SK-N-SH (cell line): ENCODE results near the gene HEG1. TPM values are rescaled to one million over a fixed set of nuclear protein-coding genes. Genes with fewer than 3 reads are reported as not detected.
A peak's percentile ranks its signal among the peaks of the same experiment; 100 is the strongest.

ENCODE experiments used
- CTCF ChIA-PET: fragments of 300-600, 350-600 bp; formaldehyde crosslinking; extraction: SDS; loops from one replicate; lab custom pipeline; 2021; lab: Yijun Ruan, JAX
- POLR2A ChIA-PET: fragments of 350-600 bp; sonication (Branson Sonifier 250); formaldehyde crosslinking; extraction: SDS; loops from one replicate; lab custom pipeline; 2020; ENCODE audit warnings: antibody characterized with exemption, inconsistent platforms; lab: Yijun Ruan, JAX
- DNase-seq: peaks from one replicate; pipeline ENCODE4 v3.0.0; 2012
- H2AFZ ChIP-seq: fragments of 200-600 bp; sonication (generic); 2 replicates; pipeline ENCODE4 v1.8.1; 2016; ENCODE audit warnings: antibody characterized with exemption, mild to moderate bottlenecking, low read depth
- H3F3A ChIP-seq: fragments of 200-600 bp; sonication (generic); replicated peaks from 2 replicates; pipeline ENCODE3; 2016; ENCODE audit warnings: antibody characterized with exemption, mild to moderate bottlenecking; ENCODE audit not compliant: insufficient read depth
- H3K27ac ChIP-seq, 2 experiments: fragments of 200-500 bp in 1 of 2; fragments of 200-600 bp in 1 of 2; sonication (Bioruptor generic) in 1 of 2; sonication (generic), shearing (Covaris generic) in 1 of 2; 2 replicates each; pipeline versions ENCODE4 v1.5.1 to v1.6.1; 2014 to 2016; ENCODE audit warnings: low read depth in 2 of 2, inconsistent platforms in 1 of 2, low read length in 1 of 2, mild to moderate bottlenecking in 1 of 2, mixed read lengths in 1 of 2
- H3K27me3 ChIP-seq: fragments of 200-600 bp; sonication (generic), shearing (Covaris generic); 2 replicates; pipeline ENCODE4 v1.6.1; 2016; ENCODE audit warnings: mixed run types; ENCODE audit not compliant: insufficient read depth
- H3K36me3 ChIP-seq, 2 experiments: fragments of 200-500 bp in 1 of 2; fragments of 200-600 bp in 1 of 2; sonication (Bioruptor generic) in 1 of 2; sonication (generic) in 1 of 2; replicated peaks in 1 of 2; 2 replicates each; pipeline versions ENCODE3 to v1.5.1; 2014 to 2016; ENCODE audit warnings: low read length in 1 of 2, mild to moderate bottlenecking in 1 of 2; ENCODE audit not compliant: insufficient read depth in 2 of 2, control insufficient read depth in 1 of 2
- H3K4me1 ChIP-seq, 2 experiments: fragments of 200-500 bp in 1 of 2; fragments of 200-600 bp in 1 of 2; sonication (Bioruptor generic) in 1 of 2; sonication (generic), shearing (Covaris generic) in 1 of 2; 2 replicates each; pipeline versions ENCODE4 v1.5.1 to v1.6.1; 2014 to 2016; ENCODE audit warnings: low read depth in 1 of 2, low read length in 1 of 2, mixed run types in 1 of 2; ENCODE audit not compliant: insufficient read depth in 2 of 2, control insufficient read depth in 1 of 2
- H3K4me2 ChIP-seq: fragments of 200-600 bp; sonication (generic), shearing (Covaris generic); 2 replicates; pipeline ENCODE4 v1.6.1; 2017; ENCODE audit warnings: mixed run types
- H3K4me3 ChIP-seq, 2 experiments: fragments of 200-500 bp in 1 of 2; fragments of 200-600 bp in 1 of 2; sonication (Bioruptor generic) in 1 of 2; sonication (generic), shearing (Covaris generic) in 1 of 2; 2 replicates each; pipeline versions ENCODE4 v1.5.1 to v1.8.1; 2014 to 2016; ENCODE audit warnings: low read depth in 2 of 2, inconsistent platforms in 1 of 2, low read length in 1 of 2, mild to moderate bottlenecking in 1 of 2, mixed read lengths in 1 of 2, moderate library complexity in 1 of 2
- H3K79me2 ChIP-seq: fragments of 200-600 bp; sonication (generic); 2 replicates; pipeline ENCODE4 v1.8.1; 2017; ENCODE audit warnings: mild to moderate bottlenecking; ENCODE audit not compliant: insufficient read depth
- H3K9ac ChIP-seq: fragments of 200-600 bp; sonication (generic); 2 replicates; pipeline ENCODE4 v1.6.1; 2017; ENCODE audit warnings: mixed run types
- H3K9me2 ChIP-seq: fragments of 200-600 bp; sonication (generic); 2 replicates; pipeline ENCODE4 v1.6.1; 2017; ENCODE audit warnings: mixed run types
- H3K9me3 ChIP-seq: fragments of 200-600 bp; sonication (generic); 2 replicates; pipeline ENCODE4 v1.6.1; 2017; ENCODE audit warnings: mixed run types, mild to moderate bottlenecking, moderate library complexity
- H4K20me1 ChIP-seq: fragments of 200-600 bp; sonication (generic); 2 replicates; pipeline ENCODE4 v1.6.1; 2017; ENCODE audit warnings: mild to moderate bottlenecking, mixed run types; ENCODE audit not compliant: insufficient read depth
- CHD2 ChIP-seq: fragments of 150-350 bp; IDR thresholded peaks from 2 replicates; pipeline ENCODE4 v1.6.1; 2018; ENCODE audit warnings: low read length; ENCODE audit not compliant: partially characterized antibody
- ELF1 ChIP-seq: IDR thresholded peaks from 2 replicates; pipeline ENCODE4 v1.4.0; 2012
- EP300 ChIP-seq, 2 experiments: IDR thresholded peaks; 2 replicates each; pipeline versions ENCODE4 v1.4.0 to v1.6.1; 2012; ENCODE audit warnings: borderline replicate concordance in 1 of 2, low read depth in 1 of 2, low read length in 1 of 2
- FOXJ3 ChIP-seq: sonication (generic); formaldehyde crosslinking; IDR thresholded peaks from 2 replicates; pipeline ENCODE4 v1.5.1; 2020; ENCODE audit warnings: mild to moderate bottlenecking, missing genetic modification reagents
- GABPA ChIP-seq: IDR thresholded peaks from 2 replicates; pipeline ENCODE4 v1.4.0; 2012; ENCODE audit warnings: low read depth, mild to moderate bottlenecking
- GATA2 ChIP-seq: sonication (generic); formaldehyde crosslinking; IDR thresholded peaks from 2 replicates; pipeline ENCODE4 v1.5.0; 2020; ENCODE audit warnings: mild to moderate bottlenecking, missing genetic modification reagents
- IRF3 ChIP-seq: fragments of 150-350 bp; IDR thresholded peaks from 2 replicates; pipeline ENCODE4 v1.6.1; 2016; ENCODE audit warnings: mild to moderate bottlenecking, low read depth, low read length
- JUND ChIP-seq: IDR thresholded peaks from 2 replicates; pipeline ENCODE4 v1.4.0; 2012
- MXI1 ChIP-seq: IDR thresholded peaks from 2 replicates; pipeline ENCODE4 v1.6.1; 2012; ENCODE audit warnings: mild to moderate bottlenecking, low read depth, low read length, improper control_type of control experiment
- NFIC ChIP-seq: IDR thresholded peaks from 2 replicates; pipeline ENCODE4 v1.4.0; 2012; ENCODE audit warnings: borderline replicate concordance
- NRF1 ChIP-seq: IDR thresholded peaks from 2 replicates; pipeline ENCODE4 v1.6.1; 2012; ENCODE audit warnings: low read depth, mild to moderate bottlenecking, low read length
- POLR2AphosphoS5 ChIP-seq: IDR thresholded peaks from 2 replicates; pipeline ENCODE4 v1.6.1; 2012; ENCODE audit warnings: low read depth, low read length
- RAD21 ChIP-seq: IDR thresholded peaks from 2 replicates; pipeline ENCODE4 v1.6.1; 2012; ENCODE audit warnings: mild to moderate bottlenecking, low read length
- RFX5 ChIP-seq: IDR thresholded peaks from 2 replicates; pipeline ENCODE4 v1.6.1; 2012; ENCODE audit warnings: mild to moderate bottlenecking, improper control_type of control experiment, low read length
- RXRA ChIP-seq: IDR thresholded peaks from 2 replicates; pipeline ENCODE4 v1.4.0; 2012; ENCODE audit warnings: low read depth, mild to moderate bottlenecking, borderline replicate concordance
- TCF12 ChIP-seq: IDR thresholded peaks from 2 replicates; pipeline ENCODE4 v1.4.0; 2012
- USF1 ChIP-seq: IDR thresholded peaks from 2 replicates; pipeline ENCODE4 v1.4.0; 2012; ENCODE audit warnings: low read depth, borderline replicate concordance
- YY1 ChIP-seq: IDR thresholded peaks from 2 replicates; pipeline ENCODE4 v1.4.0; 2012; ENCODE audit warnings: low read depth, mild to moderate bottlenecking
- WGBS: methylation state at CpG from one replicate; pipeline ENCODE4 v1.1.6; 2017; ENCODE audit warnings: low lambda C conversion rate; 5-methylcytosine and 5-hydroxymethylcytosine counted together
- polyA plus RNA-seq, 3 experiments: library from polyadenylated mRNA; depleted of rRNA; stranded (reverse); fragments of >200 nt; gene quantifications; 2 replicates each; pipeline ENCODE4 v1.2.3, GENCODE V29; 2012
- TF ChIP-seq, protein P1 (sequence below): IDR thresholded peaks from 2 replicates; pipeline ENCODE4 v1.4.0; 2012; ENCODE audit warnings: low read depth
- TF ChIP-seq, protein P2 (sequence below): IDR thresholded peaks from 2 replicates; pipeline ENCODE4 v1.6.1; 2012; ENCODE audit warnings: mild to moderate bottlenecking, low read depth, low read length, moderate library complexity

Gene HEG1
- polyA plus RNA-seq, 1 of the 3 experiments (the other 2 are of a cell fraction), result 27.7 TPM

DNA sequence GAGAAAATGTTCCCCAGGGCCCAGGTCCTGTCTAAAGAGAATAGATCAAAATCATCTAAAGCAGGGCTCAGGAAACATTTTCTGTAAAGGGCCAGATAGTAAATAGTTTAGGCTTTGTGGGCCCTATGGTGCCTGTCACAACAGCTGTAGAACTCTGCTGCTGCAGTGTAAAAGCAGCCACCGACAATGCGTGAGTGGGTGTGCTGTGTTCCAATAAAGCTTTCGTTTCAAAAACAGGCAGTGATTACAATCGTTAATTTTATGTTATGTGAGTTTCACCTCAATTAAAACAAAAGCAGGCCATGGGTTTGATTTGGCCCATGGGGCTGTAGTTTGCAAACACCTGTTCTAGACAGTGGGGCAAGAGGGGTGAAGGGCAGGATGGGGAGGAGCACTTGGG, 12.5 kb upstream of the HEG1 start:
- Histone ChIP-seq H3K27ac (no peak overlapping the region), H4K20me1 (no peaks in the 10 kb centered on the region), H3K9ac (no peak overlapping the region), H3K9me3 (no peaks in the 10 kb centered on the region), H3K27me3 (no peaks in the 10 kb centered on the region), H3K9me2 (no peaks in the 10 kb centered on the region), H3F3A (peaks cover 14% of the 10 kb centered on the region), H2AFZ (no peak overlapping the region), H3K4me2 (no peak overlapping the region), H3K79me2 (no peaks in the 10 kb centered on the region), H3K4me3 (no peak overlapping the region), H3K4me1 (peaks cover 4 to 6% of the 10 kb centered on the region in 2 experiments; a peak in 2 of 4 replicates), H3K36me3 (no peaks in the 10 kb centered on the region)
- DNase-seq, result no peak
- ChIA-PET POLR2A (no interaction called here), CTCF (no interaction called here)
- TF ChIP-seq EP300 (IDR thresholded peaks at IDR 0.05; ENCODE audit: borderline replicate concordance in 1 of 2, low read depth in 1 of 2, low read length in 1 of 2) (no peak), JUND (no peak), TCF12 (no peak), ELF1 (no peak)
- 97% methylated on average over 4 of the region's 4 CpGs for WGBS

DNA sequence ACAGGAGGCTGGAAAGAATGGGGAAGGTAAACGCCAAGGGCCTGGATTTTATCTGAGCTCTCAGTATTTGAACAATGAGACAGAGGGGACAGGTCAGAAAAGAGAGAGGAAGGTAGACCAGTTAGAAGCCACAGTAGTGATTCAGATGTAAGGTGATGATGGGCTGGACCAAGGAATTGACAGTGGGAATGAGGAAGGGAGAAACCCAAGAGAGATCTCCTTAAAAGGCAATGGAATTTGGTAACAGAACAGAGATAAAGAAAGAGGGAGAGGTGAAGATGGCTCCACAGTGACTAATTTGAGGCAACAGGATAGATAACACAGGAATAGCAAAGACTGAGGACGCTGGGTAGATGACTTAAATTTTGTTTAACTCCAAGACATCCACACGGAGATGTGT, 11.4 kb upstream of the HEG1 start:
- no peak overlapping the region for H3K9ac ChIP-seq
- H3K4me1 ChIP-seq, result peaks cover 3 to 15% of the 10 kb centered on the region in 2 experiments; a peak in 3 of 4 replicates

More for the DNA sequence above, 11.4 kb upstream of the HEG1 start:
- Histone ChIP-seq H4K20me1 (no peaks in the 10 kb centered on the region), H3K4me3 (no peak overlapping the region), H3K4me2 (no peak overlapping the region), H3K9me2 (no peaks in the 10 kb centered on the region), H3K27ac (no peak overlapping the region), H3K27me3 (no peaks in the 10 kb centered on the region), H3K9me3 (no peaks in the 10 kb centered on the region), H3K36me3 (no peaks in the 10 kb centered on the region), H2AFZ (peak overlapping the region; percentile 2; the same call in 1 of the 2 replicates), H3K79me2 (no peaks in the 10 kb centered on the region), H3F3A (peaks cover 22% of the 10 kb centered on the region)
- ChIA-PET CTCF (no interaction called here), POLR2A (no interaction called here)
- no peak for TF ChIP-seq CHD2
- TF ChIP-seq EP300 (IDR thresholded peaks at IDR 0.05; ENCODE audit: borderline replicate concordance in 1 of 2, low read depth in 1 of 2, low read length in 1 of 2), result no peak
- no peak for TF ChIP-seq POLR2AphosphoS5
- TF ChIP-seq RFX5, result no peak
- TF ChIP-seq FOXJ3 (CRISPR knock-in tag), result no peak
- TF ChIP-seq MXI1, result no peak
- TF ChIP-seq IRF3, result no peak
- no peak for TF ChIP-seq YY1
- no peak for TF ChIP-seq RAD21
- no peak for TF ChIP-seq RXRA
- TF ChIP-seq ELF1, result no peak
- no peak for TF ChIP-seq GABPA
- no peak for TF ChIP-seq GATA2 (CRISPR knock-in tag)
- TF ChIP-seq, protein P1, sequence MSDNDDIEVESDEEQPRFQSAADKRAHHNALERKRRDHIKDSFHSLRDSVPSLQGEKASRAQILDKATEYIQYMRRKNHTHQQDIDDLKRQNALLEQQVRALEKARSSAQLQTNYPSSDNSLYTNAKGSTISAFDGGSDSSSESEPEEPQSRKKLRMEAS, result no peak
- TF ChIP-seq USF1, result no peak
- TF ChIP-seq, protein P2, sequence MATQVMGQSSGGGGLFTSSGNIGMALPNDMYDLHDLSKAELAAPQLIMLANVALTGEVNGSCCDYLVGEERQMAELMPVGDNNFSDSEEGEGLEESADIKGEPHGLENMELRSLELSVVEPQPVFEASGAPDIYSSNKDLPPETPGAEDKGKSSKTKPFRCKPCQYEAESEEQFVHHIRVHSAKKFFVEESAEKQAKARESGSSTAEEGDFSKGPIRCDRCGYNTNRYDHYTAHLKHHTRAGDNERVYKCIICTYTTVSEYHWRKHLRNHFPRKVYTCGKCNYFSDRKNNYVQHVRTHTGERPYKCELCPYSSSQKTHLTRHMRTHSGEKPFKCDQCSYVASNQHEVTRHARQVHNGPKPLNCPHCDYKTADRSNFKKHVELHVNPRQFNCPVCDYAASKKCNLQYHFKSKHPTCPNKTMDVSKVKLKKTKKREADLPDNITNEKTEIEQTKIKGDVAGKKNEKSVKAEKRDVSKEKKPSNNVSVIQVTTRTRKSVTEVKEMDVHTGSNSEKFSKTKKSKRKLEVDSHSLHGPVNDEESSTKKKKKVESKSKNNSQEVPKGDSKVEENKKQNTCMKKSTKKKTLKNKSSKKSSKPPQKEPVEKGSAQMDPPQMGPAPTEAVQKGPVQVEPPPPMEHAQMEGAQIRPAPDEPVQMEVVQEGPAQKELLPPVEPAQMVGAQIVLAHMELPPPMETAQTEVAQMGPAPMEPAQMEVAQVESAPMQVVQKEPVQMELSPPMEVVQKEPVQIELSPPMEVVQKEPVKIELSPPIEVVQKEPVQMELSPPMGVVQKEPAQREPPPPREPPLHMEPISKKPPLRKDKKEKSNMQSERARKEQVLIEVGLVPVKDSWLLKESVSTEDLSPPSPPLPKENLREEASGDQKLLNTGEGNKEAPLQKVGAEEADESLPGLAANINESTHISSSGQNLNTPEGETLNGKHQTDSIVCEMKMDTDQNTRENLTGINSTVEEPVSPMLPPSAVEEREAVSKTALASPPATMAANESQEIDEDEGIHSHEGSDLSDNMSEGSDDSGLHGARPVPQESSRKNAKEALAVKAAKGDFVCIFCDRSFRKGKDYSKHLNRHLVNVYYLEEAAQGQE, result no peak
- TF ChIP-seq NRF1, result no peak
- no peak for TF ChIP-seq NFIC
- WGBS, result 81% methylated on average over 3 of the region's 3 CpGs
- no peak for DNase-seq
